Measurements from ENCODE around the gene MRGPRD. TPM values are rescaled to one million over a fixed set of nuclear protein-coding genes. Genes with fewer than 3 reads are reported as not detected.

The MRGPRD gene
- total RNA-seq, 4 donors from 2014 or later = not detected

GRCh38 chr11:69006816-69007215, 26.0 kb upstream of the MRGPRD start:
- H3K27ac ChIP-seq = no peak overlapping the region
- H3K4me1 ChIP-seq = peaks cover 0 to 28% of the 10 kb centered on the region in 2 donors
- 87 to 89% methylated on average over 12 of the region's 12 CpGs for WGBS, 2 donors
- DNase-seq = no peak
- no peaks in the 10 kb centered on the region for H3K27me3 ChIP-seq
- no peak for TF ChIP-seq POLR2A (IDR thresholded peaks at IDR 0.05)
- TF ChIP-seq, protein P1, sequence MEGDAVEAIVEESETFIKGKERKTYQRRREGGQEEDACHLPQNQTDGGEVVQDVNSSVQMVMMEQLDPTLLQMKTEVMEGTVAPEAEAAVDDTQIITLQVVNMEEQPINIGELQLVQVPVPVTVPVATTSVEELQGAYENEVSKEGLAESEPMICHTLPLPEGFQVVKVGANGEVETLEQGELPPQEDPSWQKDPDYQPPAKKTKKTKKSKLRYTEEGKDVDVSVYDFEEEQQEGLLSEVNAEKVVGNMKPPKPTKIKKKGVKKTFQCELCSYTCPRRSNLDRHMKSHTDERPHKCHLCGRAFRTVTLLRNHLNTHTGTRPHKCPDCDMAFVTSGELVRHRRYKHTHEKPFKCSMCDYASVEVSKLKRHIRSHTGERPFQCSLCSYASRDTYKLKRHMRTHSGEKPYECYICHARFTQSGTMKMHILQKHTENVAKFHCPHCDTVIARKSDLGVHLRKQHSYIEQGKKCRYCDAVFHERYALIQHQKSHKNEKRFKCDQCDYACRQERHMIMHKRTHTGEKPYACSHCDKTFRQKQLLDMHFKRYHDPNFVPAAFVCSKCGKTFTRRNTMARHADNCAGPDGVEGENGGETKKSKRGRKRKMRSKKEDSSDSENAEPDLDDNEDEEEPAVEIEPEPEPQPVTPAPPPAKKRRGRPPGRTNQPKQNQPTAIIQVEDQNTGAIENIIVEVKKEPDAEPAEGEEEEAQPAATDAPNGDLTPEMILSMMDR (IDR thresholded peaks at IDR 0.05) = no peak
- intact Hi-C loops (cut with DNase I) = no loop called here
- no peaks in the 10 kb centered on the region for H3K36me3 ChIP-seq
- H3K9me3 ChIP-seq = no peaks in the 10 kb centered on the region
- H3K4me3 ChIP-seq (replicated peaks in 1 of 3) = no peak overlapping the region

- Histone ChIP-seq H3K27ac (no peak overlapping the region), H3K36me3 (no peaks in the 10 kb centered on the region), H3K9me3 (no peaks in the 10 kb centered on the region), H3K4me3 (replicated peaks in 1 of 3) (no peak overlapping the region), H3K4me1 (peaks cover 0 to 29% of the 10 kb centered on the region in 2 donors), H3K27me3 (no peaks in the 10 kb centered on the region)
- DNase-seq = no peak
- WGBS, 2 donors = 94% methylated on average over 37 to 48 of the region's 48 CpGs
- no peak for TF ChIP-seq POLR2A (IDR thresholded peaks at IDR 0.05)
- TF ChIP-seq, protein P1 (IDR thresholded peaks at IDR 0.05) = no peak
- intact Hi-C loops (cut with DNase I) = no loop called here
These were observed 25.0 kb upstream of the MRGPRD start for GRCh38 chr11:69005631-69006368.

DNA sequence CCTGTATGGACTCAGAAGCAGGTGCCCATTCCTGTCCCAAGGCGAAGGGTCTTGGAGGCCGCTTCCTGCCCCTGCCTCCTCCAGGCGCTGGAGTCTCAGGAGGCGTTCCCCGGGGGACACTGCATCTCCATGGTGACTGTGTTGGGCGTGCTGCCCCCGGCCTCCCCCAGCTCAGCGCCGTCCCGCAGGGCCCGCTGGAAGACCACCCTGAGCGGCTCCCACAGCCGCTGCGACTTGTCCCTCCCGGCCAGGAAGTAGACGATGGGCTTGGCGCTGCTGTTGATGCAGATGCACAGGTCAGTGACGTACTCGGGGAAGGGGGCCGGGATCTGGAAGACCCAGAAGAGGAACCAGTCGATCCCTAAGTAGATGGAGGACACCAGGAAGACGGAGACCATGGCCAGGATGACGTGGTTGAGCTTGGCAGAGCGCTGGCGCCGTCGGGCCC, 24.4 kb upstream of the MRGPRD start:
- TF ChIP-seq, protein P1 (IDR thresholded peaks at IDR 0.05) = no peak
- no peak for TF ChIP-seq POLR2A (IDR thresholded peaks at IDR 0.05)
- H3K27ac ChIP-seq = no peak overlapping the region
- no peaks in the 10 kb centered on the region for H3K27me3 ChIP-seq
- 91% methylated on average over 23 to 27 of the region's 27 CpGs for WGBS, 2 donors
- intact Hi-C loops (cut with DNase I) = no loop called here
- no peak overlapping the region for H3K4me3 ChIP-seq (replicated peaks in 1 of 3)
- H3K9me3 ChIP-seq = no peaks in the 10 kb centered on the region
- DNase-seq = no peak
- H3K4me1 ChIP-seq = peaks cover 0 to 25% of the 10 kb centered on the region in 2 donors
- no peaks in the 10 kb centered on the region for H3K36me3 ChIP-seq

DNA sequence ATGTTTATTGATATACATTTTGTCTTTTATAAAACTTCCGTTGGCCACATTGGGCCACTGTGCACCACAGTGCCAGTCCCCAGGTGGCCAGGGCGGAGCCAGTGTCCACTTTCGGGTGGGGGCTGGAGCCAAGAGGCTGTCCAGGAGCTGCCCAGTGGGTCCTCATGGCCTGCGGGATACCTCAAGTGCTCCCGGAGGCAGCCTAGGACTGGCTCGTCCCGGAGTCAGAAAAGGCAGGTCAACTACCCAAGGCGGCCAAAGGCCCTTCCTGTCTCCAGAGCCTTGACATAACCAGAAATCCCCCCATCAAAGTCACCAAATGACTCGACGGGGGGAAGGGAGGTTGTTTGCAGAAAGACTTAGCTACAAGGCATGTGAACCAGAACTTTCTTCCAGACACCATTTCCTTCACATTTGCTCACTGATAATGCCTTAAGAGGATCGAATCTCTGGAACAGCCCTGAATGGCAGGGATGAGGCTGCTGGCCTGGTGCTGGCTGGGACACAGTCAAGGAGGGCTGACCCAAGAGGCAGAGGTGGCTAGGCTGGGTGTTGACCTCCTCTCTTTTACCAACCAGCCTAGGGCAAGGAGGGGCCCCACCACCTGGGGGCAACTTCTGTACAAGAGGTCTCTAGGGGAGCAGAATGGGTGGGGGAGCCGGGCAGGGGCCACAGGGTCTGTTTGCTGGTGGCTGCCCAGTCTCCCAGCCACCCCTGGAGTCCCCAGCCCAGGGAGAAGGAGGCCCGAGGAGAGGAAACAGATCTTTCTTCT, 23.8 kb upstream of the MRGPRD start:
- no peaks in the 10 kb centered on the region for H3K27me3 ChIP-seq
- no peaks in the 10 kb centered on the region for H3K36me3 ChIP-seq
- TF ChIP-seq POLR2A (IDR thresholded peaks at IDR 0.05) = no peak
- TF ChIP-seq, protein P1 (IDR thresholded peaks at IDR 0.05) = no peak
- 72 to 88% methylated on average over 7 of the region's 13 CpGs for WGBS, 2 donors
- no peak overlapping the region for H3K4me3 ChIP-seq (replicated peaks in 1 of 3)
- intact Hi-C loops (cut with DNase I) = no loop called here
- DNase-seq = no peak
- peaks cover 0 to 25% of the 10 kb centered on the region in 2 donors for H3K4me1 ChIP-seq
- no peak overlapping the region for H3K27ac ChIP-seq
- H3K9me3 ChIP-seq = no peaks in the 10 kb centered on the region

All from thyroid gland (tissue), 4 donors.